Kidney capillary endothelial cell (primary cell): ENCODE results near the gene TOM1L2.
A peak's percentile ranks its signal among the peaks of the same experiment; 100 is the strongest.

Experiments
- DNase-seq: peaks from one replicate; pipeline ENCODE4 v3.0.0-alpha.2; 2018; ENCODE audit warnings: low spot score

TOM1L2 gene

DNA sequence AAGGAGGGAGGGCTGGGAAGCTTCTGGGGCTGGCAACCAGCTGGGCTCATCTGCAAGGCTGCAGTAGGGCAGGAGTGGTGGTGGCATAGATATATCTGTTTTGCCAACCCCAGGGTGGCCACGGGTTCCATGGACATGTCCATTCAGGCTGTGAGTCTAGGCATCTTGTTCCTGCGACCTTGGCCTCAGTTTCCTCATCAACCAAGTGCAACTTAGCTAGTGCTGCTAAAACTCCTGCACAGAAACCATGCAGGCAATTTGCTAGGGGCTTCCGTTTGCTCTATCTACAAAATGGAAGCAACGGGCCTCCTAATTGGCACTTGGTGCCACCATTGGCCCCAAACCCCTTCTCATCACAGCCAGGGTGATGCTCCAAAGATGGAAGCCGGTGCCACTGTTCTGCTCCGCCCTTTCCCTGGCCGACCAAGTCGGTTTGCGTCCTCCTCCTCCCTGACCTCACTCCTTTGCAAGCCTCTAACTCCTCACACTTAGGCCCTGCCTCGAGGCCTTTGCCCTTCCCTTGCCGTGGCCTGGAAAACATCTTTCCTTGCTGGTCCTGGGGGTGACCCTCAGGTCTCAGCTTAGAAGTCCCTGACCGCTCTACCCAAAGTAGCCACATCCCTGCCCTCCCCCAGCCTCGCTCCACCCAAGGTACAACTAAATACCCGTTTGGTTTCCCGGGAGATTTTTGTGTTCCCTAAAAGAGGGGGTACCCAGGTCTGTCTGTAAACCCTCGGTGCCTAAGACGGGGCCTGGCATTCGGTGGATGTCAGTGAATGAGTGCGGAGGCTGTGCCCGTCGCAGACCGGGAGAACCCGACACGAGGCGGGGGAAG is 136.6 kb downstream of the TOM1L2 start:
- no peak for DNase-seq

DNA sequence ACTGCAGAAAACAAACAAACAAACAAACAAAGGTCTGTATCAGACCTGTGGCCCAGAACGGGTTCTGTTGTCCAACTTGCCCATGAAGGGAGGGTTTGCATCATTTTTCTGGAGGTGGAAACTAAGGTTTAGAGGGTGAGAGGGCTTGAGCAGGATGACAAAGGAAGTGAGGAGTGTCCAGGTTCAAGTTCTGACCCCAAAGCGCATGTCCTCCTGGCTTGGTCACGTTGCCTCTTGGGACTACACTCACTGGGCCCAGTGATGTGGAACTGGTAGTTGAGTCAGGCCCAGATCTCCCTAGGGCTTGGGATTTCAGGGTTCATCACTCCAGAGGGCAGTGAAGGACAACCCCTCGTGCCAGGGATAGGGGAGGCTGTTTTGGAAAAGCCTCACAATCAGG is 137.2 kb downstream of the TOM1L2 start:
- DNase-seq: no peak

DNA sequence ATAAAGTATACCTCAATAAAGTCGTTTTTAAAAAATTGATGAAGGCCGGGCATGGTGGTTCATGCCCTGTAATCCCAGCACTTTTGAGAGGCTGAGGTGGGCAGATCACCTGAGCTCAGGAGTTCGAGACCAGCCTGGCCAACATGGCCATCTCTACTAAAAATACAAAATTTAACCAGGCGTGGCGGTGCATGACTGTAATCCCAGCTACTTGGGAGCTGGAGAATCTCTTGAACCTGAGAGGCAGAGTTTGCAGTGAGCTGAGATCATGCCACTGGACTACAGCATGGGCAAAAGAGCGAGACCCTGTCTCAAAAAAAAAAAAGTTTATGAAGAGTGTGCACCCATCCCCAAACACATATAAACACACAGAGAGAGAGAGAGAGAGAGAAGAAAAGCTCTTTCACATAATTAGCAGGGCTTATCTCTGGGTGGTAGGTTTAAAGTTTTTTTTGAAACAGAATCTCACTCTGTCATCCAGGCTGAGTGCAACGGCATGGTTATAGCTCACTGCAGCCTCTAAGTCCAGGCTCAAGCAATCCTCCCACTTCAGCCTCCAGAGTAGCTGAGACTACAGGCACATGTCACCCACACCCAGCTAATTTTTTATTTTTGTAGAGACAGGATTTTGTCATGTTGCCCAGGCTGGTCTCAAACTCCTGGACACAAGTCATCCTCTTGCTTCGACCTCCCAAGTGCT is 138.4 kb downstream of the TOM1L2 start:
- no peak for DNase-seq

DNA sequence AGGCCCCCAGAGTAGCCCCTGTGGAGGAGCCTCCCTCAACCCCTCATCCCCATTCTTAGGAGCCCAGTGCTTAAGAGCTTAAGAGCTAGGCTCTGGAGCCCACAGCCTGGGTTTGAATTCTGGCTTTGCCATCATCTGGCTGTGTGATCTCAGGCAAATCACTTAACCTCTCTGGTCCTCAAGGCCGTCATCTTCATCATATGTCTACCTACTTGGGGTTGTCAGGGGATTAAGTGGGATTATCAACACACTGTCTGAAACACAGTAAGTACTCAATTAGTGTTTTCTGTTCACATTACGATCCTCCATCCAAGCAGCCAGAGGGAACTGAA is 140.2 kb downstream of the TOM1L2 start:
- no peak for DNase-seq

DNA sequence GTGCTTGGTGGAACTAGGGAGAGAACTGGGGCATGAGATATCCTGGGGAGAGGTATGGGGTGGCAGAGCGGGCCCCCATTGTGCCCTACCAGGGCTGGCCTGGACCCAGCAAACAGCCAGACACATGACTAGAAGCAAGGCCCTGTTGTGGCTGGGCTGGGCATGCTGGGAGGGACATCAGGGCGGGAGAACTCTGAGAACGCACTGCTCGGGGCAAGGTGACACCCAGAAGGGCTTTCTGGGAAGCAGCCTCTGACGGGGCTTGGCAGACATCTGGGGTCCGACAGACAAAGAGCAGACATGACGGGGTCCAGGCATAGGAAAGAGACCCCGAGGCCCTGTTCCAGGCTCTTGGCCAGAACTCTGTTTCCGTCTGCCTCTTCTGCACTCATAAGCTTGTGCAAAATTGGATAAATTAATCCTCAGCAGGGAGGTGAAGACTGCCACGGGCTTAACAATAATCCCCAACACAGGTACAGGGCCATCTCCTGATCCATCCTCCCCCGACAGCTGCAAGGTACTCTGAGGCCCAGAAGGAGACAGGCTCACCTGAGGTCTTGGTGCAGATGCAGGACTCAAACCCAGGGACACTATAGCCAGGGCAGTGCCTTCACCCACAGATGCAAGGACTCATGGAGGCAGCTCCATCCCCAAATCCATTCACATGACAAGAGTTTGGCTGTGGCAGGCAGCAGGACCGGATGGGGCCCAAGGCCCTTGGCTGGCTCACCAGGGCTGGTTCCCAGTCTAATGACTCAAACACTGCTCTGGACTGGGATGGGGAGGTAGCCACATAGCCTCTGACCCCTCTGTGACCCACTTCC is 140.8 kb downstream of the TOM1L2 start:
- no peak for DNase-seq

DNA sequence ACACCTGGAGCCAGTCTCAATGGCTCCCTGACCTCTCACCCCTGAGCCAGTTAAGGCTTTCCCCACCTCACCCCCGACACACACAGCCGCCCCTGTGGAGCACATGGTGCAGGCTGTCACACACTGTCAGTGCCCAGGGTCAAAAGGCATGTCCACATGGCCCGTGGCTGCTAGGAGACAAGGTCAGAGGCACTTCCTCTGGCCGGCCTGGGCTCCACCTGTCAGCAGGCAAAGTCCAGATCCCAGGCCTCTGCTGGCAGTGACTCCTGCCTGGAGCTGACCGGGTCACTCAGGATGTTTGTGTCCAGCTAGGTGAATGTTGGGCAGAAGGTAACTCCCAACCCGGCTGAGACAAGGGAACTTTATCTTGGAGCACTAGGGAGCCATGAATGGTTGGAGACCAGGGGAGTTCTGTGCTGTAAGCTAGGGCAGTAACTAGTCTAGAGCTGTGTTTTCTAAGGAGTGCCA is 141.4 kb downstream of the TOM1L2 start:
- DNase-seq: no peak

DNA sequence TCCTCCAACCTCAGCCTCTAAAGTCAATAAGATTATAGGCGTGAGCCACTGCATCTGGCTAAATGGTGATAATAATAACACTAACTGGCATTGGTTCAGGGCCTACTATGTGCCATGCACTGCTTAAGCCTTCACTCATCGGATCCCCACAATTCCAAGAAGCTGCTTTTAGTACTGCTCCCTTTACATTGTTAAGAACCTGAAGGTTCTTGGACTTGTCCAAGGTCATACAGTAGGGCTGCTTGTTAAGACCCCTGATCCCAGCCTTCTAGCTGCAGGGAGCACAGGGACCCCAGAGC is 142.0 kb downstream of the TOM1L2 start:
- no peak for DNase-seq

DNA sequence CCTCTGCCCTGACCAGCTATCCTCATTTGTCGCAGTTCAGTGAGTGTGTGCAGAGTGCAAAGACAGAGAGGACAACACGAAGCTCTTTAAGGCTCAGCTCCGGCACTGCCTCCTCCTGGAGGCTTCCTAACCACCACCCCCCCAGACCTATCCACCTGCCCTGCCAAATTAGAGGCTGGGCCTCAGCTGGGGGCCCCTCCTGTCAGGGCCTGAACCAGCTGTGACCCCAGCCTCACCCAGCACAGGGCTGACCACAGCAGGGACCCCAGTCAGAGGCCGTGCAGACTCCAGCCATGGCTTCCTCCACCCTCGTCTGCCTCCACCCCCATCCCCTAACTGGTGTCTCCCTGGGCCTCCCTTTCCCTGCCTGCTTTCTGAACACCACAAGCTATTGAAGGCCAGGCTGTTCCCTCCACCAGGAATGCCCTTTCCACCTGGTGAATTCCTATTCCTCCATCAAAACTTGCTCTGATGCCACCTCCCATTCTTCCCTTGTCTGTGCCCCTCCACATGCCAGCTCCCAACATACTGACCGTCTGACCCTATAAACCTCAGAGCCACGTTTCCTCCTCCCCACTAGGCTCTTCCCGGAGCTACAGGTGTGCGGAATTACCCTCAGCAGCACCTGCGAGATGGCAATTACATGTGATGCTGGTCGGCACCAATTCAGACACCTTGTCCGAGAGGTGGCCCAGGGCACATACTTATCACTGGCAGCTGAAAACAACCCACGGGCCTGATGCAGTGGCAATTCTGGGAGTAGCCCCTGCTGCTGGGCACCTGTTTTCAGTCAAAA is 144.2 kb downstream of the TOM1L2 start:
- DNase-seq: no peak

DNA sequence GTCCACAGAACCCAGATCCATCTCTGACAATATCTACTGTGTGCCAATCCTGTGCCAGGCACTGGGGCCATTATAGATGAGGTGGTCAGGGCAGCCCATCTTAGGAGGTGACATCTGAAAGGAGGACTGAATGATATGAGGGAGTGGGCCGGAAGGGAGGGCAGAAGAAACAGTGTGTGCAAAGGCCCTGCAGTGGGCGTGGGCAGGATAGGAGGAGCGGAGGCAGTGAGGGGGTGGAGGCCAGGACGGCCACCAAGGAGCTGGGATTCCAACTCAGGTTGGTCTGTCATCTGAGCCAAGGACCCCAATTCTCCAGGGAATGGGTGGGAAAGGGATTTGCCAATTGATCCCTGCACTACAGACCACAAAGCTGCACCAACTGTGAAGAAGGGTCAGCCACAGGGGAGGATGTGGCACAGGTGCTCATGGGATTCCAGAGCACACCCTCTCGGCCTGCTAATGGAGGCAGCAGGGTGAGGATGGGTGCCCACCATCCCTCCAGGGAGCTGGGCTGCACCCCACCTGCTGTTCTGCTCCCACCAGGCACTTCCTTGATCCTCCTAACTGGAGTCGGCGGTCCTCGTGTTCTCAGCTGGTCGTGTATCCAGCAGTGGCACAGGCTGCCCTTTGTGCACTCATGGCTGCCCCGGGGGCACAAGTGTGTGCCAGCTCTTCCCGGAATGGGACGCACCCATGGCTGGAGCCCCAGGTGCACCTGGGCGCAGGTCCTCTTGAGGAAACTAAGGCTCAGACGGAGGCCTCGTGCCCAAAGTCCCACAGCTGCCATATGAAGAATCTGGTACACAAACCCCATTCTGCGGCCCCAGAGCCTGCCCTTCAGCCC is 145.0 kb downstream of the TOM1L2 start:
- no peak for DNase-seq

DNA sequence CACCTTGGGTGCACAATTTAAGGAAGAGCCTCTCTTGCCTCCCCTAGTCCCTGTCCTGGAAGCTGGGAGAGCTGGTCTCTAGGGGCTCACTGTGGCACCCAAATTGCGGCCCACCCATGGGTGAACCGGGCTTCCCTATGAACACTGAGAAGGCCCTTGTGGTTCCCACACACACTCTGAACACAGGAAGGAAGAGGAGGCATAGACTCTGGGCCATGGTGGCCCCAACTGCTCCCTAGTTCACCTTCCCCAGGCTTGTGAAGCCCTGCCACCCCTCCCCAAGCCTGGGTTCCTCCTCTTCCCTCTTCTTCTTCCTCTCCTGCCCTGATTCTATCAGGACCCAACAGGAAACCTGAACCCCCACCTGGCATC is 145.9 kb downstream of the TOM1L2 start:
- DNase-seq: no peak

DNA sequence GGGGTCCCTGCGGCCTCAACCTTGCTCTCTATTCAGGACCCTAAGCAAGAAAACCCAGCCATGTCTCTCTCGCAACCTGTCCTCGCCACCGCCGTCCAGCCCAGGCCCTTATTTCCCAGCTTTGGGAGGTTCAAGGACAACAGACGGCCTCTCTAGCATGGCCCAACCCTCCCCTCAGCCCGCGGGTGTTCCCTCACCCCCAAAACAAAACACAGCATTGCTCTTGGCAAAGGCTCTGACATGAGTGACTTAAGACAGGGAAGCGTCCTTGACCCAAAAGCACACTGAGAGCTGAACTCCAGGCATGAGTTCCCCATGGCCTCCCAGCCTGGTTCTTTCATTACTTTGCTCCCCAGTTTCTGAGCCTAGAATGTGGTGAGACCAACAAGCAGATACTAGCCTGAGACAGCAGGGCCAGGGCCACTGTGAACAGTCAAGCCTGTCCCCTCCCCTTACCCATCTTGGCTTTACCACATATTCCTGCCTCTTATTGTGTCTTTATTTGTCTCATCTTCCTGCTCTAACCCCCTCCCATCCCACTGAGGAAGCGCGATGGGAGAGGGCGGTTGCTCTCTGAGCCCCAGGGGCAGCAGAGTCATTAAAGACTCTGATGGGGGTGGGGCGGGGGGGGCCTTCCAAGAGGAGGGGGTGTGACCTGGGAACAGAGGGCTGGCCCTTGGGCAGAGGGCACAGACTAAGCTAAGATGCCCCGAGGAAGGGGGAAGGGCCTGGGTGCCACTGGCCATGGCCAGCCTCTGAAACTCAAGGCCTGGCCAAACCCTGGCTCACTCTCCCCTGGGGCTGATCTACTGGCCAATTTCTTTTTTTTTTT is 147.2 kb downstream of the TOM1L2 start:
- DNase-seq: no peak

DNA sequence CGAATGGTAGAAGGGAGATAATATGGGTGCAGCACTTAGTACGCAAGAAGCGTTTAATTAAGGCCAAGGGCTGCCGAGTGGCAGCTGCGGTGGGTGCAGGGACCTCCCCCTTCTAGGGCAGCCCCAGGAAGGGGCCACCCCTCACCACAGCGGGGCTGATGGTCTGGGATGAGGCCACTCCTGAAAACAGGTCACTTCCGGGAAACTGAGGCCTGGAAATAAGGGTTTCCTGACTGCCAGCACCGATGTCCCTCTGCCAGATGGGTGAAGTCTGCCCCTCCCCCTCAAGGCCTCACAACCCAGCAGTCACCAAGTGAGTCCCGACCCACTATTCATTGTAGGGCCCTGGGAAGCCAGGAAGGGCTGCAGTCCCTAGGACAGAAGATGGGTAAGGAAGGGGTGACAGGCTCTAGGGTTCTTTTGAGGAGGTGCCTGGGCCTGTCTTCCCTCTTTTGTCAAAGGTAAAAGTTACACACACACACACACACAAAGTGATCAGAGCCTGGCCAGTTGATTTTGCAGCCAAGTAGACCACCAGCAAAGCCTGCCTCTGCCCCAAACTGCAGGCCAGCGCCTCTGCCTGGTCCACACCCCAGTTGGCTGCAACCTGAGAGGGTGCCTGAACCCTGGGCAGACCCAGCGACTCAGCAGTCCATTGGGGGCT is 147.9 kb downstream of the TOM1L2 start:
- DNase-seq: no peak

DNA sequence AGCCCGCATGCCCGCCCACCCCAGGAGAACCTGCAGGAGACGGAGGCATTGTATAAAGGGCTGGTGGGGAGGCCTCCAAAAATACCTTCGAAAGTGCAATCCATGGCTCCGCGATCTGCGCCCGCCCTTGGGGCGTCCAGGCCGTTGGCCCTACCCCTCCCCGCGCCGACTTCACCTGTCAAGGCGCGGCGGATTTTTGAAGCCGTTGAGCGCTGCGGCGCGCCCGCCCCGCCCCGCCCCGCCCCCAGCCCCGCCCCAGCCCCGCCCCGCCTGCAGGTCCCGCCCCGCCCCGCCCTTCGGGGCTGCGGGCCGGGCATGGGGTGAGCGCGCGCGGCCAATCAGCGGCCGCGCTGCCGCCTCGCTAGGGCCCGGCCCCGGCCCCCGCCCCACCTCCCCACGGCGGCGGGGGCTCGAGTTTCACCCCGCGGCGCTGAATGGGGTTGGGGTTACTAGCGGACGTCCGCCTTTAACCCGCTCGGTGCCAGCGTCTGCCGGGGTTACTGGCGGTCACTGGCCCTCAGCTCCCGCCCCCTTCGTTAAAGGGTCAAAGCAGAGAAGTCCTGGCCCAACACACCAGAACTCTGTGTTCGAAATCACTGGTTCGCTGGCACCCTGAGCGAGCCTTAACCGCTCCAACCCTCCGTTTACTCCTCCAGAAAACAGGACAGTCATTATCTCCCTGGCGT is 148.6 kb downstream of the TOM1L2 start:
- peak; percentile 66 for DNase-seq

DNA sequence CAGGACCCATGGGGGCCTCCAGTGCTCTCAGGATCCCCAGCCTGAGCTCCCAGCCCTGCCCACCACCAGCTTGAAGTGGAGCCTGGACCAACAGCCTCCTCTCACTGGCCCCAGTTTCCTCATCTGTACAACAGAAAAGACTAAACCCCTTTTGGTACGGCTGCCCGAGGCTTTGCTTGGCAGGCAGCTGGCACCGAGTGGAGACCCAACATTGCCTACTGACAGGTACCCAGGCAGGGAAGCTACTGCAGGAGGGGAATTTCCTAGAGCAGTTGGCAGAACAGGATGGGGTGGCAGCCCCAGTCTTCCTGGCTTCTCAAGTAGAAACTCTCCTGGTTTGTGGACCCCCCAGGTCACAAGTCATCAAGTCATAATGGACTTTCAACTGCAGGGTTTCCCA is 149.6 kb downstream of the TOM1L2 start:
- no peak for DNase-seq

DNA sequence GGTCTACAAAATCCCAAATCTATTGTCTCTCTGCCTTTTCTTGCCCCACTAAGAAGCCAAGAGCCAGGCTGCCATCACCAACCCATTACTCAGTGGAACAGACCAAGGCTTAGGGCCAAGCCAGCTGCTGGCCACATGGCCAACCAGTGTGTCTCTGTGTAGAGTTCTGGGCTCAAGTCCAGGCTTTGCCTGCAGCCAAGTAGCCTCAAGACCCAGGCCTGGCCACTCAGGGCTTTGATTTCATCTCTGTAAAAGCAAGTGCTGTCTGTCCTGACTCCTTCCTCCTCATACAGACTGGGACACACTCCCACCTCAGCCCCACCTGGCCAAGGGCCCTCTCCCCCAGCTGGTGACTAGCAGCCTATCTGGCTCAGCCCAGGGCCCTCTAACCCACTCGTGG is 150.0 kb downstream of the TOM1L2 start:
- DNase-seq: no peak

DNA sequence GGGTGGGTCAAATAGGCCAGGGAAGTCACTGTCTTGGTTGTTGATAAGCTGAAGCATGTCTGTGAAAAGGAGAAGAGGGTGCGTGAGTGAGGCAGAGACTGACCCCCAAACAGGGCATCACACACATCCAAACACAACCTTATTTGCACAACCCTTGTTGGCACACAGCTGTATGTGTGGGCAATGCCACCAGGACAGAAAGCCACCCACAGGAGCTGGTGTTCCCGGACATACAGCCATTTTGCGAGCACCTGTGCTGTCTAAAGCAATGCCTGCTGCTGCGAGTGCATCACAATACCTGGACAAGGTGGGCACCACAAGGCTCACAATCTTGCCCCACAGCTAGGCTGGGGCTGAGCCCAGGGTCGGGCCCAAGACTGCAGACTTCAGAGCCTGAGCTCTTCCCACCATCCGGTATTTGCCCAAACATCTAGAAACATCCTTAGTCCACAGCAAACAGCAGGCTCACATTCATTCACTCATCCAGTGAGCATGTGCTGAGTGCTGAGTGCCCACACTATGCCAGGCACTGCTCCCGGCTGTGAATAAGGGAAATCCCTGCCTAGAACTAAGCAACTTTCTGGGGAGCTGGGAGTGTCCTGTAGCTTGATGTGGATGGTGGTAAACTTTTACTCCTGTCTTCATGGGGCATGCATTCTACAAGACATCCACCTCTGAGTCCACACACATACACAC is 151.6 kb downstream of the TOM1L2 start:
- DNase-seq: no peak

DNA sequence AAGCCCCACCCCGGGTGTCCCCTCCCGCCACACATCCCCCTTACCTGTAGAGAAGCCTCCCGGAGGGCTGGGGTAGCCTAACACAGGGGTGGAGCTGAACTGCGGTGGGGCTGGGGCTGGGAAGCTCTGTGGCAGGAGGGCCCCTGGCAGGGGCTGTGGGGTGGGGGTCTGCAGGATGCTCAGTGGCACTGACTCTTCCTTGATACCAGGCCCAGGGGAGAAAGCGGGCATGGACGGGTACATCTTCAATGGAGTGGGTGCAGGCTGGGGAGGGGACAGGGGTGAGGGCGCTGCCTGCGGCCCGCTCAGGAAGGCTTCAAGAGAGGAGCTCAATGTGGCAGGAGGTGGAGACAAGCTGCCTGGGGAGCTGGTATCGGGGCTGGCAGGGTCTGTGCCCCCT is 152.2 kb downstream of the TOM1L2 start:
- no peak for DNase-seq

DNA sequence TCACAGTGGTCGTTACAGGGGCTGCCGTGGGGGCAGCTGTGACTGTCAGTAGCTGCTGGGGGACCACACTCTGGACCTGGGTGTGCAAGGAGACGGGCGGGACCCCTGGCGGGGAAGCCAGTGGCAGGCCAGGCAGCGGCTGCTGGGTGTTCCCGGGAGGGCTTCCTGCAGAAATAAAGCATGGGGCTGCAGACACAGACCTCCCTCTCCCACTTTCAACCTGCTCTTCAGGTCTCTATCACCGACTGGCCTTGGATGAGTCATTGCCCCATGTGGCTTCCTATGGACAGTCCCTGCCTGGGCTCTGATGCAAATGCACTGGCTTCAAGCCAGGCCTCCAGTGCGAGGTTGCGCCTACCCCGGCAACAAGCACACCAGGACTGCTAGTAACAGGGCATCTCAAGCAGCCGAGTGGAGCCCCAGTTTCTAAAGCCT is 152.6 kb downstream of the TOM1L2 start:
- peak; percentile 82 for DNase-seq

DNA sequence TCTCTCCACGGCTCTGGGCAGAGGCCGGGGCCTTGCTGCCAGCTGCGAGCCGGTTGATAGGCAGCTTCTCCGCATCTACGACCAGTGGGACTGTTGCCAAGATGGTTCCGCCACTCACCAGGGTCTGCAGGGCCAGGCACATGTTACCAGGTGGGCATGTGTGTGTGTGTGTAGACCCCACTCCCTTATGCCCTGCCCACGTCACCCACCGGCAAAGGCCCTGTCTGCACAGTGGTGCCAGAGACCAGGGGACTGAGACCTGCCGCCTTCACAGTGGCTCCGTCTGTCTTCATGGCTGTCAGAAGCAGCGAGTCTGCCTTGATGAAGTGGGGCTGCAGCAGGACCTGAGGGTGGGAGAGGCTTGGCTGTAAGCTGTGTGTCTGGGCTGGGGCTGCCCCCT is 153.1 kb downstream of the TOM1L2 start:
- no peak for DNase-seq
